H9 (cell line): Measurements from ENCODE around the gene AR. TPM values are rescaled to one million over a fixed set of nuclear protein-coding genes. Genes with fewer than 3 reads are reported as not detected.

Experiments
- DNase-seq: peaks from one replicate; pipeline ENCODE4 v3.0.0-alpha.2; 2017
- H2AFZ ChIP-seq: one replicate; pipeline ENCODE4 v1.6.1; 2013; ENCODE audit warnings: mild to moderate bottlenecking, low read length, control low read depth, moderate library complexity
- H2AK5ac ChIP-seq: 2 replicates; pipeline ENCODE4 v1.6.1; 2013; ENCODE audit warnings: low read length, control low read depth, mixed read lengths; ENCODE audit not compliant: insufficient read length
- H2BK120ac ChIP-seq: one replicate; pipeline ENCODE4 v1.6.1; 2013; ENCODE audit warnings: low read depth, mild to moderate bottlenecking, low read length, control low read depth, inconsistent platforms; ENCODE audit not compliant: poor library complexity, severe bottlenecking
- H2BK12ac ChIP-seq: 2 replicates; pipeline ENCODE4 v1.6.1; 2013; ENCODE audit warnings: low read length, control low read depth, mixed read lengths, low read depth; ENCODE audit not compliant: insufficient read length
- H2BK15ac ChIP-seq: 2 replicates; pipeline ENCODE4 v1.6.1; 2013; ENCODE audit warnings: low read depth, low read length, control low read depth
- H2BK20ac ChIP-seq: one replicate; pipeline ENCODE4 v1.6.1; 2013; ENCODE audit warnings: low read depth, mild to moderate bottlenecking, low read length, control low read depth, inconsistent platforms; ENCODE audit not compliant: poor library complexity, severe bottlenecking
- H2BK5ac ChIP-seq: 2 replicates; pipeline ENCODE4 v1.6.1; 2013; ENCODE audit warnings: low read length, control low read depth, mixed read lengths; ENCODE audit not compliant: insufficient read length
- H3K14ac ChIP-seq: 2 replicates; pipeline ENCODE4 v1.6.1; 2013; ENCODE audit warnings: low read length, control low read depth; ENCODE audit not compliant: insufficient read depth
- H3K18ac ChIP-seq: 2 replicates; pipeline ENCODE4 v1.6.1; 2013; ENCODE audit warnings: low read depth, mild to moderate bottlenecking, mixed read lengths, low read length, control low read depth; ENCODE audit not compliant: insufficient read length
- H3K23ac ChIP-seq: 2 replicates; pipeline ENCODE4 v1.6.1; 2013; ENCODE audit warnings: low read length, control low read depth, mixed read lengths, low read depth; ENCODE audit not compliant: insufficient read length
- H3K23me2 ChIP-seq: 2 replicates; pipeline ENCODE4 v1.6.1; 2013; ENCODE audit warnings: low read depth, mild to moderate bottlenecking, mixed read lengths, low read length, control low read depth; ENCODE audit not compliant: insufficient read length, poor library complexity, severe bottlenecking
- H3K27ac ChIP-seq: 2 replicates; pipeline ENCODE4 v1.5.1; 2013; ENCODE audit warnings: low read length, control low read depth, mixed read lengths, low read depth; ENCODE audit not compliant: insufficient read length
- H3K27me3 ChIP-seq: 2 replicates; pipeline ENCODE4 v1.6.1; 2013; ENCODE audit warnings: low read length, control low read depth, inconsistent platforms; ENCODE audit not compliant: insufficient read depth
- H3K4ac ChIP-seq: 2 replicates; pipeline ENCODE4 v1.6.1; 2013; ENCODE audit warnings: low read depth, mild to moderate bottlenecking, control low read depth, inconsistent platforms, low read length, moderate library complexity
- H3K4me1 ChIP-seq: 2 replicates; pipeline ENCODE4 v1.6.1; 2013; ENCODE audit warnings: low read length, control low read depth, inconsistent platforms; ENCODE audit not compliant: insufficient read depth
- H3K4me2 ChIP-seq: 2 replicates; pipeline ENCODE4 v1.6.1; 2013; ENCODE audit warnings: low read length, control low read depth, mixed read lengths; ENCODE audit not compliant: insufficient read length, insufficient read depth
- H3K56ac ChIP-seq: 2 replicates; pipeline ENCODE4 v1.6.1; 2013; ENCODE audit warnings: low read depth, mild to moderate bottlenecking, mixed read lengths, low read length, control low read depth; ENCODE audit not compliant: insufficient read length
- H3K79me1 ChIP-seq: 2 replicates; pipeline ENCODE4 v1.6.1; 2013; ENCODE audit warnings: low read depth, mild to moderate bottlenecking, moderate library complexity, low read length, control low read depth, inconsistent platforms; ENCODE audit not compliant: insufficient read depth, poor library complexity, severe bottlenecking
- H3K79me2 ChIP-seq: 2 replicates; pipeline ENCODE4 v1.6.1; 2013; ENCODE audit warnings: low read length, control low read depth, inconsistent platforms; ENCODE audit not compliant: insufficient read depth
- H3K9ac ChIP-seq: 2 replicates; pipeline ENCODE4 v1.6.1; 2013; ENCODE audit warnings: low read length, control low read depth, mixed read lengths; ENCODE audit not compliant: insufficient read length; ENCODE audit errors: extremely low read depth
- H3K9me3 ChIP-seq: one replicate; pipeline ENCODE4 v1.6.1; 2013; ENCODE audit warnings: low read depth, low read length, inconsistent platforms; ENCODE audit not compliant: control insufficient read depth
- H3T11ph ChIP-seq: one replicate; pipeline ENCODE4 v1.6.1; 2013; ENCODE audit warnings: mild to moderate bottlenecking, low read length, control low read depth, inconsistent platforms
- H4K20me1 ChIP-seq: one replicate; pipeline ENCODE4 v1.6.1; 2013; ENCODE audit not compliant: control insufficient read depth, insufficient read length, insufficient read depth
- H4K5ac ChIP-seq: 2 replicates; pipeline ENCODE4 v1.6.1; 2013; ENCODE audit warnings: low read depth, mild to moderate bottlenecking, mixed read lengths, low read length, control low read depth; ENCODE audit not compliant: insufficient read length
- H4K8ac ChIP-seq: replicated peaks from 2 replicates; pipeline ENCODE4 v1.6.1; 2013; ENCODE audit warnings: low read length, control low read depth, mixed read lengths, low read depth; ENCODE audit not compliant: insufficient read length
- H4K91ac ChIP-seq: 2 replicates; pipeline ENCODE4 v1.6.1; 2013; ENCODE audit warnings: low read depth, mild to moderate bottlenecking, moderate library complexity, mixed read lengths, low read length, control low read depth; ENCODE audit not compliant: insufficient read length
- H3K27ac Mint-ChIP-seq, 3 experiments: 2 replicates in 2 of 3; 3 replicates in 1 of 3; pipeline ENCODE4 v1.8.0; 2020 to 2021; ENCODE audit warnings: mixed read lengths in 3 of 3, mild to moderate bottlenecking in 1 of 3, moderate library complexity in 1 of 3
- H3K27me3 Mint-ChIP-seq: 2 replicates; pipeline ENCODE4 v1.8.0; 2021; ENCODE audit warnings: low read depth, mild to moderate bottlenecking, moderate library complexity, mixed read lengths
- H3K36me3 Mint-ChIP-seq, 3 experiments: 2 replicates in 2 of 3; 3 replicates in 1 of 3; pipeline ENCODE4 v1.8.0; 2020 to 2021; ENCODE audit warnings: low read depth in 3 of 3, mixed read lengths in 3 of 3; ENCODE audit not compliant: insufficient read depth in 1 of 3
- H3K4me1 Mint-ChIP-seq, 2 experiments: 2 replicates each; pipeline ENCODE4 v1.8.0; 2020; ENCODE audit warnings: mixed read lengths in 2 of 2
- H3K4me3 Mint-ChIP-seq, 2 experiments: 2 replicates in 1 of 2; 3 replicates in 1 of 2; pipeline ENCODE4 v1.8.0; 2020 to 2021; ENCODE audit warnings: mild to moderate bottlenecking in 2 of 2, mixed read lengths in 2 of 2, moderate library complexity in 1 of 2
- H3K9me3 Mint-ChIP-seq, 2 experiments: 2 replicates in 1 of 2; 3 replicates in 1 of 2; pipeline ENCODE4 v1.8.0; 2020; ENCODE audit warnings: mild to moderate bottlenecking in 2 of 2, mixed read lengths in 2 of 2, moderate library complexity in 1 of 2
- CTCF ChIP-seq: fragments of 200-600 bp; sonication (generic); conservative IDR thresholded peaks from 3 replicates; pipeline ENCODE4 v1.8.0; 2021; ENCODE audit warnings: antibody characterized with exemption, mild to moderate bottlenecking
- WGBS: extraction: QIAGEN DNeasy Blood & Tissue Kit; methylation state at CpG from one replicate; pipeline ENCODE4 v1.1.7; 2013; ENCODE audit warnings: missing lambda C conversion rate, low lambda C conversion rate, mixed read lengths; ENCODE audit not compliant: insufficient read length; ENCODE audit errors: extremely low coverage; 5-methylcytosine and 5-hydroxymethylcytosine counted together
- total RNA-seq: library from RNA; stranded (reverse); gene quantifications from 2 replicates; pipeline ENCODE4 v1.2.1, GENCODE V29; 2021

Gene AR
- total RNA-seq, 1 experiment from 2014 or later, result 3.5 TPM

DNA sequence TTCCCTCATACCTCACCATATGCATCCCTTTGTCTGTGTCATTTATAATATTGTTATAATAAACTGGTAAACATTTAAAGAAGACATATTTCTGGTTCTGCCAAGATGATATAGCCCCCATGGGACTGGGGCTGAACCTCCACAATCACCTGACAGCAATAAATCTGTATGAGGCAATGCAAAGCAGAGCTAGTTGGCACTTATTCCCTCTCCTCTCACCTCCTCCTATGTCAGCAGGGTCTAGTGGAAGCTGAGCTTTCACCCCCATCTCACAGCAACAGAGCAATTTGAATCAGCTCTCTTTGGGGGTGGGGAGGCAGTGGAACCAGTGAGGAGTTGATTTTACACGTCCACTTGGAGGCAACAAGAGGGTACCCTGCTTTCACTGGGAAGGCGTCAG is 206.9 kb downstream of the AR start:
- H3K9me3 ChIP-seq, result peaks cover 40% of the 10 kb centered on the region
- no peaks in the 10 kb centered on the region for H3K4me1 ChIP-seq
- Mint-ChIP-seq H3K36me3 (no peaks in the 10 kb centered on the region; a peak in 1 of 7 replicates), H3K4me3 (no peak overlapping the region), H3K27ac (no peak overlapping the region), H3K27me3 (no peaks in the 10 kb centered on the region), H3K9me3 (peaks cover 51 to 61% of the 10 kb centered on the region in 2 experiments), H3K4me1 (no peaks in the 10 kb centered on the region)
- H2AFZ ChIP-seq, result no peak overlapping the region
- no peaks in the 10 kb centered on the region for H3K79me1 ChIP-seq
- H2BK120ac ChIP-seq, result no peak overlapping the region
- no peak for DNase-seq
- H4K20me1 ChIP-seq, result no peaks in the 10 kb centered on the region
- no peak overlapping the region for H3K4ac ChIP-seq
- no peaks in the 10 kb centered on the region for H3K23me2 ChIP-seq
- no peak overlapping the region for H4K91ac ChIP-seq
- no peak overlapping the region for H2BK5ac ChIP-seq
- no peak overlapping the region for H3K23ac ChIP-seq
- no peak overlapping the region for H3K27ac ChIP-seq
- H2BK15ac ChIP-seq, result no peak overlapping the region
- H4K8ac ChIP-seq, result no peak overlapping the region
- H3K27me3 ChIP-seq, result no peaks in the 10 kb centered on the region; the same call in 1 of the 2 replicates
- H2BK20ac ChIP-seq, result no peak overlapping the region
- H4K5ac ChIP-seq, result no peak overlapping the region
- H2BK12ac ChIP-seq, result no peak overlapping the region
- H3T11ph ChIP-seq, result no peak overlapping the region
- H3K79me2 ChIP-seq, result no peaks in the 10 kb centered on the region
- no peak overlapping the region for H3K4me2 ChIP-seq
- no peak overlapping the region for H3K18ac ChIP-seq
- no peak overlapping the region for H2AK5ac ChIP-seq
- no peak overlapping the region for H3K9ac ChIP-seq
- no peak overlapping the region for H3K14ac ChIP-seq
- TF ChIP-seq CTCF, result no peak
- peak overlapping the region; percentile 62 for H3K56ac ChIP-seq
- no CpG with 5 or more reads among the region's 2 CpGs for WGBS
